Esophagus muscularis mucosa (tissue), 4 donors: ENCODE measurements around the gene WWTR1. TPM values are rescaled to one million over a fixed set of nuclear protein-coding genes. Genes with fewer than 3 reads are reported as not detected.

Experiments
- DNase-seq: peaks from one replicate; pipeline ENCODE4 v3.0.0-alpha.2; 2017; ENCODE audit errors: extremely low spot score
- H3K27ac ChIP-seq, 4 donors: fragments of 200-600 bp; sonication (generic); replicated peaks in 1 of 4; 1 replicate in 3 of 4; 2 replicates in 1 of 4; pipeline ENCODE4 v1.5.1; 2016 to 2019; ENCODE audit warnings: mild to moderate bottlenecking in 1 of 4
- H3K27me3 ChIP-seq, 4 donors: fragments of 200-600 bp; sonication (generic); one replicate each; pipeline versions ENCODE4 v1.5.1 to v1.6.0; 2016 to 2019
- H3K36me3 ChIP-seq, 4 donors: fragments of 200-600 bp; sonication (generic); one replicate each; pipeline ENCODE4 v1.5.1; 2016 to 2019
- H3K4me1 ChIP-seq, 4 donors: fragments of 200-600 bp; sonication (generic); one replicate each; pipeline ENCODE4 v1.5.1; 2016 to 2019
- H3K4me3 ChIP-seq, 4 donors: fragments of 200-600 bp; sonication (generic); 1 replicate in 2 of 4; 2 replicates in 2 of 4; pipeline ENCODE4 v1.5.1; 2016 to 2019; ENCODE audit warnings: mild to moderate bottlenecking in 4 of 4, moderate library complexity in 1 of 4
- H3K9me3 ChIP-seq, 4 donors: fragments of 200-600 bp; sonication (generic); 1 replicate in 3 of 4; 2 replicates in 1 of 4; pipeline ENCODE4 v1.5.1; 2016 to 2019
- CTCF ChIP-seq, 3 experiments: fragments of 200-600 bp in 2 of 3; fragments of 450-650 bp in 1 of 3; sonication (generic) in 2 of 3; IDR thresholded peaks; one replicate each; pipeline ENCODE4 v1.5.1; 2017 to 2019; ENCODE audit warnings: antibody characterized with exemption in 3 of 3, mild to moderate bottlenecking in 2 of 3, moderate library complexity in 1 of 3
- EP300 ChIP-seq: sonication (generic); formaldehyde crosslinking; IDR thresholded peaks from one replicate; pipeline ENCODE4 v1.6.1; 2017; ENCODE audit warnings: antibody characterized with exemption
- POLR2A ChIP-seq: fragments of 450-650 bp; IDR thresholded peaks from one replicate; pipeline ENCODE4 v1.6.1; 2017; ENCODE audit warnings: antibody characterized with exemption, moderate library complexity, mild to moderate bottlenecking, low read depth
- POLR2AphosphoS5 ChIP-seq, 2 donors: sonication (generic); formaldehyde crosslinking; IDR thresholded peaks; one replicate each; pipeline ENCODE4 v1.6.1; 2017; ENCODE audit warnings: antibody characterized with exemption in 2 of 2
- WGBS: methylation state at CpG from one replicate; pipeline ENCODE4 v1.1.5; 2018; 5-methylcytosine and 5-hydroxymethylcytosine counted together
- intact Hi-C: fragments of 100-400 bp; cut with DNase I; formaldehyde crosslinking; loops from one replicate; pipeline ENCODE4 v1.15.1; 2023
- small RNA-seq, 3 donors: library from RNA; depleted of rRNA; stranded (forward); fragments of <200 nt; gene quantifications; one replicate each; pipeline ENCODE3, GENCODE V24; 2016
- total RNA-seq, 4 donors: library from RNA; depleted of rRNA; stranded (reverse); fragments of >200 nt; gene quantifications; one replicate each; pipeline versions ENCODE4 v1.1.0 to v1.2.1, GENCODE V29; 2016

The WWTR1 gene
- total RNA-seq, 4 donors from 2014 or later: 346 to 535 (median 463) TPM

- TF ChIP-seq EP300: no peak
- TF ChIP-seq CTCF (IDR thresholded peaks at IDR 0.05): no peak
- no peak for TF ChIP-seq POLR2A
- no peak for TF ChIP-seq POLR2AphosphoS5 (IDR thresholded peaks at IDR 0.05)
- no peak for DNase-seq
- 47% methylated on average over 3 of the region's 3 CpGs for WGBS
- no peaks in the 10 kb centered on the region for H3K27me3 ChIP-seq
- no peaks in the 10 kb centered on the region for H3K9me3 ChIP-seq
- peaks cover 0 to 15% (median 8%) of the 10 kb centered on the region in 4 donors for H3K4me1 ChIP-seq
- no peak overlapping the region for H3K4me3 ChIP-seq
- H3K36me3 ChIP-seq: no peaks in the 10 kb centered on the region
- intact Hi-C loops: no loop called here
- H3K27ac ChIP-seq: no peak overlapping the region
These were observed 187.4 kb downstream of the WWTR1 start for GRCh38 chr3:149470381-149470780.

- H3K9me3 ChIP-seq: no peaks in the 10 kb centered on the region
- no peak overlapping the region for H3K27ac ChIP-seq
- H3K4me3 ChIP-seq: no peak overlapping the region
- H3K36me3 ChIP-seq: no peaks in the 10 kb centered on the region
- H3K4me1 ChIP-seq: peaks cover 0 to 11% (median 5%) of the 10 kb centered on the region in 4 donors
- DNase-seq: no peak
- no peaks in the 10 kb centered on the region for H3K27me3 ChIP-seq
- intact Hi-C loops: no loop called here
- TF ChIP-seq POLR2AphosphoS5 (IDR thresholded peaks at IDR 0.05) (no peak), CTCF (IDR thresholded peaks at IDR 0.05) (no peak), EP300 (no peak), POLR2A (no peak)
- WGBS: 98% methylated on average over 2 of the region's 2 CpGs
These were observed 189.2 kb downstream of the WWTR1 start for GRCh38 chr3:149468504-149469212.

Small RNAs within 50 kb of the gene (small RNA-seq; reads per million reads assigned to genes)
- 0 reads per million in 3 donors for gene RNU6-1098P

Other genes starting within 250 kb of the WWTR1 start
- gene TM4SF4, start 183.3 kb downstream of the WWTR1 start, total RNA-seq: 1 to 10 TPM in 2 of 4 donors, under 1 TPM in 1, not detected in 1; 0.11 to 5.5 (median 2.7) TPM
- gene COMMD2, start 94.5 kb upstream of the WWTR1 start, total RNA-seq: 10 to 100 TPM; 16.6 to 28.3 (median 20.9) TPM
- gene ANKUB1, start 134.5 kb upstream of the WWTR1 start, total RNA-seq: under 1 TPM in 1 of 4 donors, not detected in 3; 0.13 TPM
- 10 to 100 TPM; 52.9 to 95.1 (median 78.2) TPM for gene RNF13, start 155.2 kb upstream of the WWTR1 start, total RNA-seq